KMS-11 (cell line): Measurements from ENCODE around the gene RARB.

Source experiments
- H2AFZ ChIP-seq: fragments of 200-600 bp; sonication (generic); 2 replicates; pipeline ENCODE4 v1.6.1; 2016; ENCODE audit warnings: antibody characterized with exemption, mixed run types, low read depth
- H3K27ac ChIP-seq: fragments of 200-600 bp; sonication (generic); 2 replicates; pipeline ENCODE4 v1.6.1; 2016; ENCODE audit warnings: mild to moderate bottlenecking, mixed run types
- H3K27me3 ChIP-seq: fragments of 200-600 bp; sonication (generic); 2 replicates; pipeline ENCODE4 v1.6.1; 2017; ENCODE audit warnings: mild to moderate bottlenecking, low read depth, mixed run types, moderate library complexity; ENCODE audit not compliant: insufficient read depth
- H3K36me3 ChIP-seq: fragments of 200-600 bp; sonication (generic); 2 replicates; pipeline ENCODE4 v1.6.1; 2017; ENCODE audit warnings: mild to moderate bottlenecking, mixed run types; ENCODE audit not compliant: insufficient read depth
- H3K4me1 ChIP-seq: fragments of 200-600 bp; sonication (generic); 2 replicates; pipeline ENCODE4 v1.6.1; 2016; ENCODE audit warnings: mild to moderate bottlenecking, low read depth, mixed run types; ENCODE audit not compliant: poor library complexity, severe bottlenecking
- H3K4me2 ChIP-seq: fragments of 200-600 bp; sonication (generic); 2 replicates; pipeline ENCODE4 v1.7.0; 2016; ENCODE audit warnings: mild to moderate bottlenecking, mixed run types
- H3K4me3 ChIP-seq: fragments of 200-600 bp; sonication (generic); IDR thresholded peaks from 2 replicates; pipeline ENCODE4 v1.6.1; 2017; ENCODE audit warnings: low read depth, low read length, mixed read lengths; ENCODE audit not compliant: insufficient read depth
- H3K79me2 ChIP-seq: fragments of 200-600 bp; sonication (generic); 2 replicates; pipeline ENCODE4 v1.6.1; 2016; ENCODE audit warnings: low read depth, mixed run types; ENCODE audit not compliant: insufficient read depth
- H3K9ac ChIP-seq: fragments of 200-600 bp; sonication (generic); 2 replicates; pipeline ENCODE4 v1.6.1; 2016; ENCODE audit warnings: mild to moderate bottlenecking, mixed run types
- H4K20me1 ChIP-seq: fragments of 200-600 bp; sonication (generic); 2 replicates; pipeline ENCODE4 v1.6.1; 2016; ENCODE audit warnings: mild to moderate bottlenecking, mixed run types; ENCODE audit not compliant: insufficient read depth
- TF ChIP-seq, protein P1 (sequence below): fragments of 200-600 bp; sonication (generic); conservative IDR thresholded peaks from 2 replicates; pipeline ENCODE4 v1.6.1; 2017; ENCODE audit warnings: low read depth, mild to moderate bottlenecking, antibody characterized with exemption, low read length, moderate library complexity, mixed read lengths

RARB gene

DNA sequence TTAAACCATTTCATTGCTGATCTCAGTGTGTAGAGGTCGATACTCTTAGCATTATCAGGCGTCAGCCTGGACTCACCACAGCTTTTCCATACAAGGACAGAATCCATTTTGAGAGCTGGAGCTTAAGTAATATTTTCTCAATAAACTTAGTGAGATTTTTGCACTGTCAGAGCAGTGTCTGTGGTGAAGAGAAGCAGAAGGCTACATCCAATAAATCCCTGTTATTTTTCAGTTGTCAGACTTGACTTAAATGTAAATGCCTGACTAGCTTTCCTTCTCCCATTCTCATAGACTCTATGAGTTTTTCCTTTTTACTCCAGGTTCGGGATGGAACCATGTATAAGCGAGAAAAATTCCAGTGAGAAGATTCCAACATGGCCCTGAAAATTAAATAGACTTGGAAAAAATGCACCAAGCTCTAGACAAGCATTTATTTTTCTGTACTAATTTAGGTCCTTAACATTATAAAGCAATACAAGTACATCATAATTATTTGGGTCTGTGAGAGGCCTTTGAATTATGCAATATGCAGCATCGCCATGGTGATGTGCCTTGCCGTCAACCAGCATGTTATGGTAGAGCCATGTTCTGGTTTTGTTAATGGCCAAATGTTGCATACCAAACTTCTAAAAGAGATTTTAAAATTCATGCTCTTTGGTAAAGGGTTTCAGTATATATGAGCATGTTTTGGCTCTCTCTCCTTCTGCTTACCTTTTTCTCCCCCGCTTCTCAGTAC, 62.0 kb downstream of the RARB start:
- no peak overlapping the region for H3K4me2 ChIP-seq
- no peak overlapping the region for H2AFZ ChIP-seq
- no peak overlapping the region for H3K9ac ChIP-seq
- no peak overlapping the region for H3K4me3 ChIP-seq
- no peak overlapping the region for H3K27ac ChIP-seq
- H3K79me2 ChIP-seq, result no peaks in the 10 kb centered on the region
- no peaks in the 10 kb centered on the region for H3K36me3 ChIP-seq
- H3K27me3 ChIP-seq, result no peaks in the 10 kb centered on the region
- H3K4me1 ChIP-seq, result no peaks in the 10 kb centered on the region
- H4K20me1 ChIP-seq, result no peaks in the 10 kb centered on the region
- TF ChIP-seq, protein P1, sequence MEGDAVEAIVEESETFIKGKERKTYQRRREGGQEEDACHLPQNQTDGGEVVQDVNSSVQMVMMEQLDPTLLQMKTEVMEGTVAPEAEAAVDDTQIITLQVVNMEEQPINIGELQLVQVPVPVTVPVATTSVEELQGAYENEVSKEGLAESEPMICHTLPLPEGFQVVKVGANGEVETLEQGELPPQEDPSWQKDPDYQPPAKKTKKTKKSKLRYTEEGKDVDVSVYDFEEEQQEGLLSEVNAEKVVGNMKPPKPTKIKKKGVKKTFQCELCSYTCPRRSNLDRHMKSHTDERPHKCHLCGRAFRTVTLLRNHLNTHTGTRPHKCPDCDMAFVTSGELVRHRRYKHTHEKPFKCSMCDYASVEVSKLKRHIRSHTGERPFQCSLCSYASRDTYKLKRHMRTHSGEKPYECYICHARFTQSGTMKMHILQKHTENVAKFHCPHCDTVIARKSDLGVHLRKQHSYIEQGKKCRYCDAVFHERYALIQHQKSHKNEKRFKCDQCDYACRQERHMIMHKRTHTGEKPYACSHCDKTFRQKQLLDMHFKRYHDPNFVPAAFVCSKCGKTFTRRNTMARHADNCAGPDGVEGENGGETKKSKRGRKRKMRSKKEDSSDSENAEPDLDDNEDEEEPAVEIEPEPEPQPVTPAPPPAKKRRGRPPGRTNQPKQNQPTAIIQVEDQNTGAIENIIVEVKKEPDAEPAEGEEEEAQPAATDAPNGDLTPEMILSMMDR, result no peak

- Histone ChIP-seq H3K36me3 (no peaks in the 10 kb centered on the region), H3K79me2 (no peaks in the 10 kb centered on the region), H4K20me1 (no peaks in the 10 kb centered on the region), H3K27me3 (no peaks in the 10 kb centered on the region), H2AFZ (no peak overlapping the region), H3K4me3 (no peak overlapping the region), H3K9ac (no peak overlapping the region), H3K27ac (no peak overlapping the region), H3K4me2 (no peak overlapping the region), H3K4me1 (no peaks in the 10 kb centered on the region)
- TF ChIP-seq, protein P1, result no peak
These were observed 65.2 kb downstream of the RARB start for GRCh38 chr3:25493246-25493645.

- no peaks in the 10 kb centered on the region for H3K4me1 ChIP-seq
- H3K79me2 ChIP-seq, result no peaks in the 10 kb centered on the region
- no peak overlapping the region for H2AFZ ChIP-seq
- no peak overlapping the region for H3K27ac ChIP-seq
- TF ChIP-seq, protein P1, result no peak
- H4K20me1 ChIP-seq, result no peaks in the 10 kb centered on the region
- no peak overlapping the region for H3K9ac ChIP-seq
- H3K27me3 ChIP-seq, result no peaks in the 10 kb centered on the region
- no peak overlapping the region for H3K4me2 ChIP-seq
- no peaks in the 10 kb centered on the region for H3K36me3 ChIP-seq
- H3K4me3 ChIP-seq, result no peak overlapping the region
These were observed 65.7 kb downstream of the RARB start for GRCh38 chr3:25493786-25494185.

DNA sequence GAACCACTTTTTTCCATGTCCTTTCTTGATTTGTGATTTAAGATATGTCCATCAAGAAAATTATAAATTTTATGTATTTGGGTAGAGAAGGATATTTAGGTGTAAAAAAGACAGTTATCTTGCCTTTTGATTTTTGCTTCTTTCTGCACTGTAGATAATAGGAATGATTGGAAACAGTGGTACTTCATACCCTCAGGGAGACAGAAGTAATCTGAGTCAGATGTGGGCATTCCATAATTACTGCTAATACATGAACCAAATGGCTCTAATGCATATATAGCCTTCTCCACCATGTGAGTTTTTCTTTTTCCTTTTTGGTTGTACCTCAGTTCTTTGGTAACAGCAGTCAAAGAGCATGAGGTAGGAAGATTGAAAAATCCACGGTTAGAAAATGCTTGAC, 67.2 kb downstream of the RARB start:
- Histone ChIP-seq H3K27ac (no peak overlapping the region), H2AFZ (no peak overlapping the region), H3K4me3 (no peak overlapping the region), H3K4me1 (no peaks in the 10 kb centered on the region), H3K79me2 (no peaks in the 10 kb centered on the region), H4K20me1 (no peaks in the 10 kb centered on the region), H3K36me3 (no peaks in the 10 kb centered on the region), H3K4me2 (no peak overlapping the region), H3K9ac (no peak overlapping the region), H3K27me3 (no peaks in the 10 kb centered on the region)
- TF ChIP-seq, protein P1, result no peak
